GM18508 (cell line): ENCODE data around the gene SLC35D2.
"Not testable (repeated sequence)": the region's sequence is repeated elsewhere in the genome, so short reads cannot be mapped to it uniquely, and the experiment has no call there.

Source experiments
- ATAC-seq: cut with Tn5 transposase; IDR thresholded peaks from one replicate; pipeline ENCODE4 v1.9.1; 2021; ENCODE audit warnings: moderate number of reproducible peaks; ENCODE audit not compliant: insufficient read depth, unreplicated experiment

SLC35D2 gene

DNA sequence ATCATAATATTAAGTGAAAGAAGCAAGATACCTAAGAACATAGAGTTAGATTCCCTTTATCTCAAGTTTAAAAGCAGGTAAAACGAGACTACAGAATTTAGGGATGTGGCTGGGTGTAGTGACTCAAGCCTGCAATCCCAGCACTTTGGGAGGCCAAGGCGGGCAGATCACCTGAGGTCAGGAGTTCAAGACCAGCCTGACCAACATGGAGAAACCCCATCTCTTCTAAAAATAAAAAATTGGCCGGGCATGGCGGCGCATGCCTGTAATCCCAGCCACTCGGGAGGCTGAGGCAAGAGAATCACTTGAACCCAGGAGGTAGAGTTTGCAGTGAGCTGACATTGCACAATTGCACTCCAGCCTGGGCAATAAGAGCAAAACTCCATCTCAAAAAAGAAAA, 21.4 kb downstream of the SLC35D2 start:
- not testable (repeated sequence) for ATAC-seq

DNA sequence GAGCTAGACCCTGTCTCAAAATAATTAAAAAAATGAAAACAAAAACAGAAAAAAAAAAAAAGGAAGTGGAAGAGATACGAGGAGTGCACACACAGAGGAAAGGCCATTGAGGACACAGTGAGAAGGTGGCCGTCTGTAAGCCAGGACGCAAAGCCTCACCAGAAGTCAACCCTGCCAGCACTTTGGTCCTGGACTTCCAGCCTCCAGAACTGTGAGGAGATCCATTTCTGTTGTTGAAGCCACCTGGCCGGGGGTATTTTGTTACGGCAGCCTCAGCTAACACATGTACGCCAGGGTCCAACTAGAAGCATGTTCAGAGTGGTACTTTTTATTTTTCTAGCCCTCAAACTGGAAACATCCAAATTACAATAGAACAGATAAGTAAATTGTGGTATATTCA, 21.8 kb downstream of the SLC35D2 start:
- no peak for ATAC-seq

DNA sequence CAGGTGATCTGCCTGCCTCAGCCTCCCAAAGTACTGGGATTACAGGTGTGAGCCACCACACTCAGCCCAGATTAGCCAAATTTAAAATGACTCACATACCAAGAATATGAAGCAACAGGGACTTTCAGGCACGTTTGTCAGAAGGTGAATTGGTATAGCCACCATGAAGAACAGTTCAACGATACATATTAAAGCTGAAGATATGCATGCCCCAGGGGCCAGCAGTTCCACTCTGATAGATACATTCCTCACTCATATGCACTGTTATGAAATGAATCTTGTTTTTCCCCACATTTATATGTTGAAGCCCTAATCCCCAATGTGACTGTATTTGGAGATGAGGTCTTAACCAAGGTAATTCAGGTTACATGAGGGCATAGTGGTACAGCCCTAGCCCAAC, 22.5 kb downstream of the SLC35D2 start:
- ATAC-seq: no peak

DNA sequence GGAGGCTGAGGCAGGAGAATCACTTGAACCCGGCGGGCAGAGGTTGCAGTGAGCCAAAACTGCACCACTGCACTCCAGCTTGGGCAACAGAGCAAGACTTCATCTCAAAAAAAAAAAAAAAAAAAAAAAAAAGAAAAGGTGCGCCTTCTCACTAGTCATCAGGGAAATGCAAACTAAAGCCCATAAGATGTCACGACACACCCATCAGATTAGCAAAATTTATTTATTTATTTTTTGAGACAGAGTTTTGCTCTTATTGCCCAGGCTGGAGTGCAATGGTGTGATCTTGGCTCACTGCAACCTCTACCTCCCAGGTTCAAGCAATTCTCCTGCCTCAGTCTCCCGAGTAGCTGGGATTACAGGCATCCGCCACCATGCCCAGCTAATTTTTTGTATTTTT, 23.0 kb downstream of the SLC35D2 start:
- not testable (repeated sequence) for ATAC-seq

DNA sequence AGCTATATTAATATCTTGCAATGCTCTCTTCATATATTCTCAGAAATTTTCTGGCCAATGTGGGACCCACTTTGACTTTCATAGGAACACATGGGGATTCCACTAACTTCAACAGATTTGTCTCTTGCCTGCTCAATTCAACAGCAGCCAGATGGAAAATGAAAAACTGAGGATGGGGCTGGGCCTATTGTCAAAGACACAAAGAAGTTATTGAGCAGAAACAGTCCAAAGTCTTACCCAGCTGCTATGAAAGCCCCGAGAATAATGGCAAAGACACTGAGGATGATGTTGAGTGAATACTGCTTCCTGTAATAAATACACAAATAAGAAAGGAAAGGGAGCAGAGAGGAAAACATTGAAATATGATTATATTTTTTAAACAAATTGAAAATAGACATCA, 32.6 kb downstream of the SLC35D2 start:
- no peak for ATAC-seq

DNA sequence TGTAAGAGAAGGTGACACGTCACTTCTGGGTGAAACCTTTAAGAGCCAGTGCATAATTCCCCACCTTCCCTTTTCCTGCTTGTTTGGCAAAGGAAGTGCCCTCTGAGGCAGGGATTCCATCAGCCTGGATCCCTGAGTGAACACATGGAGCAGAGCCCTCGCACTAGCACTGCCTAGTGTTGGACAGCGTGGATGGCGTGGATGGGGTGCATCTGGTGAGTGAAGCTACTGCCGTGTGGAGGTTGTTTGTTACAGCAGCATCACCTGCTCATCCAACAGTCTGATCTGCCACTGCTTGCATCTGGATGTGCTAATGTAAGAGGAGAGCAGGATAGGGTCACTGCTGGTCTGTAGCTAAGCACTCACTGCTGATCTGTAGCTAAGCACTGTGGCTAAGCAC, 35.2 kb downstream of the SLC35D2 start:
- ATAC-seq: no peak

DNA sequence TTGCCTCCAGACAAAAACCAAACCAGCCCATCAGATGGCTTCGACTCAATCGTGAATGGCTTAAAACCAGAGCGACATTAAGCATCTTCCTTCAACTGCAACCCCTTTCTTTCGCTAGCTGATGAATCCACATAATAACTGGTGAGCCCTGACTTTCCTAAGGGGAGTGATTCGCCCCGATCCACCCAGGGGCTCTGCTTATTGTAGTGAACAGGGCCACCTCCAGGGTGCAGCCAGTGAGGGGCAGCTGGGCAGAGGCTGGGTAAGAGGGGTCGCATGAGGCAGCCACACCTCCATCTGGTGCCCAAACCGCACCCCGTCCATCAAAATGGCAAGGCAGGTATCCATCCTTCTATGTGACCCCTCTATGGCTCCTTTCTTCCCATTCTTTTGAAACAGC, 38.0 kb downstream of the SLC35D2 start:
- no peak for ATAC-seq

DNA sequence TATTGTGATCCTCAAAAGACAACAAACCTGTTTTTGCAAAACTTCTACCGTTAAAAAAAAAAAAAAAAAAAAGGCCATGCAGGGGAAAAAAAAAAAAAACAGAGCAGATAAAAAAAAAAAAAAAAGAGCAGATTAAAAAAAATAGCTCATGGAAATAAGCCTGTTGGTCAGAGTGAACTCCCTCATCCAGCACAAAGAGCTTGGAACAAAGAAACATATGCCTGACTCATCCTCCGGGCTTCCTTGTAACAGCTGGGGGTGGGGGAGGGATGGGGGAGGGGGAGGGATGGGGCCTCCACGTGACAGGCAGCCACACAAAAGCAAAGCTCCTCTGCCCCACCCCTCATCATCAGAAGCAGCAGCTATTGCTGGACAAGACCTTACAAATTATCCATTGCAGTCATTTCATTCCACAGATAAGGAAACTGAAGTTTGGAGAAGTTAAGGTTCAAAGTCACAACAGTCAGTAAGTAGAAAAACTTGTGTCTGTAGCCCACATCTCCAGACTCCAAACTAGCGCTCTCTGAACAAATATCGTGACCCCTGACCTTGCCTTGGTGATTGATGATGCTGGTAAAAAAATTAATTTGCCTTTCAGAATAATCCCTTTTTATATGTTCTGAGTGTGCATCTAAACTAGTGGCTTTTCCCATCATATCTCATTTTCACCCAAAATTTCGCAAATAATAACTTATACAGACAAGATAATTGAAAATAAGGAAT, 38.9 kb downstream of the SLC35D2 start:
- ATAC-seq: no peak

DNA sequence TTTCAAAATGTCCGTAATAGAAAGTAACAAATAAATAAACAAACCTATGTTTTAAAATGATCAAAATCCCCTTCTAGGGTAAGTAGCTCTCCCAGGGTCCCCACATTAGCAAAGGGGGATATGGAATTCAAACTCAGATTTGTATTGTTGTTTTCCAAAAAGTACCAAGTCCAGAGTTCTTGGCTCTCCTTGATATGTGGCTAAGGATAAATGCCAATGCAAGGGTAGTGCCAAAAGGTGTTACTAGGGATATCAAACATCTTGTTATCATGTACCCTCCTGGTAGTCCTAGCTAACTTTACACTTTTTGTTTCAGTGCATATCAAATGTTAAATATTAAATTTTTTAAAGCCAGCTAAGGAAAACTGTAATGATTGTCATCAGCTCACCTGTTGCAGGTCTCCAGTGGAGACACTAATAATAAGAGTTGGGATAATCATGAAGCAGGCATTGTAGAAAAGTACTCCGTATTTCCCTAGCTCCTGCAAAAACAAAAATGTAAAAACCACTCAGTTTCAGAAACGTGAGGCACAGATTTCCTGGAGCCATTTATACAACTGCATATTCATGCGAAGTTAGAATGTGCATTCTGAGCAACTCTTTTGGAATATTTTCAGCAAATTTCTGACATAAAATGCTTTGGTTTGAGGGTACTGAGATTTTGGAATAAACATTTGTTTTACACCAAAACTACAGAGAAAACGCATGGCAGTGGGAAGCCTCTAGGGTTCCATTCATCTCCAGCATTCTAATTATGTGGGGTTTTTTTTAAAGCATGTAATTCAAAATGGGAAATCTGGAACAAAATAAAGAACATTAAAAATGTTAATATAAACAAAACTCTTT, 39.8 kb downstream of the SLC35D2 start:
- no peak for ATAC-seq

DNA sequence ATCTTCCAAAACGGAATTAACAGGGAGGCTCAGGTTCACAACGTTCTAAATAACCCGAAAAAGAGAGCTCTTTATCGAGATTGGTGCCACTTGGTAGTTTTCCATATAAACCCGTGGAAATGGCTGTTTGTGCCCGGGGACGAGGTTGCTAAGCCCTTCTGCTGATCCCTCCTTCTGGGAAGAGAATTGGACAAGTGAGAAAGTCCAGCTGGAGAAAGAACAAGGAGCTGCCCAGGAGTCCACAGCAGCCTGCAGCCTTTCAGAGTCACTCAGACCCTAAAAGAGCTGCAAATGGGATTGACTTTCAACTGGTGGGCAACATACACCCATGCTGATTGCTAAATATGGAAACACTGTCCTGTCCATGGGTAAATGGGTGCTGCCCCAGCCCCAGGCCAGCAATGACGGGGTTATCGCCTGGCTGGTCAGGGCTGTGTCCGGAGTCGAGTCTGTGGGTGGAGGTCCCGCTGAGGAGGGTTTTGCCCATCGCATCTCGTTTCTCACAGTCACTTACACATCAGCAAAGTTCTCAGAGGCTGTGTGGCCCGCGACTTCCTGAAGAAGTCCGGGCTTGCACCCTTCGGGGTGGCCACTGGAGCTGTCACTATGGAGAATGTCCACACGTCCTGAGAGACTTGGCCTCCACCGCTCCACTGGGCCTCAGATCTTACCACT, 40.8 kb downstream of the SLC35D2 start:
- no peak for ATAC-seq

DNA sequence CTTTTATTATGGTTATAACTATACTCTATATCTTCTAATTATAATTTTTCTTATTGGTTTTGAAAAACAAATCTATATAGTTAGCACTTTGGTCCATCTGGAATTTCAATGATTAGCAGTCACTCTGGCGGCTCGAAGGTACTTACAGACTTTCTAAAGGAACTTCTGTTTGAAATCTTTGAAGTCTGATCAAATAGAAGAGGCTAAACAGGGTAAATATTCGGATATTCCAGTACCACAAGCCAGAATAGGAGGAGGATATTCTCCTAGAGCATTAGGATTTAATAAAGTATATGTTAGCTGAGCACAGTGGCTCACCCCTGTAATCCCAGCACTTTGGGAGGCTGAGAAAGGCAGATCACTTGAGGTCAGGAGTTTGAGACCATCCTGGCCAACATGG, 42.8 kb downstream of the SLC35D2 start:
- ATAC-seq: no peak

DNA sequence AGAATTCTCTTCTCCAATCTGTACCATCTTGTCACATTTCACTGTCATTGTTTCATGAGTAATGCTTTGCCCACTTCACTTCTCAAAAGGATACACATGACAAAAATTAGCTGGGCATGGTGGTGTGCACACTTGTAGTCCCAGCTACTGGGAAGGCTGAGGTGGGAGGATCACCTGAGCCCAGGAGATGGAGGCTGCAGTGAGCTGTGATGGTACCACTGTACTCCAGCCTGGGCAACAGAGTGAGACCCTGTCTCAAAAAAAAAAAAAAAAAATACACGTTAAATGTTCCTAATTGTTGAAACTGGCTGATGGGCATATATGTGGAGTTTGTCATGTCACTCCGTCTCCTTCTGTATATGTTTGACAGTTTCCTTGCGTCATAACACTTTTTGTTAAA, 45.2 kb downstream of the SLC35D2 start:
- ATAC-seq: no peak

DNA sequence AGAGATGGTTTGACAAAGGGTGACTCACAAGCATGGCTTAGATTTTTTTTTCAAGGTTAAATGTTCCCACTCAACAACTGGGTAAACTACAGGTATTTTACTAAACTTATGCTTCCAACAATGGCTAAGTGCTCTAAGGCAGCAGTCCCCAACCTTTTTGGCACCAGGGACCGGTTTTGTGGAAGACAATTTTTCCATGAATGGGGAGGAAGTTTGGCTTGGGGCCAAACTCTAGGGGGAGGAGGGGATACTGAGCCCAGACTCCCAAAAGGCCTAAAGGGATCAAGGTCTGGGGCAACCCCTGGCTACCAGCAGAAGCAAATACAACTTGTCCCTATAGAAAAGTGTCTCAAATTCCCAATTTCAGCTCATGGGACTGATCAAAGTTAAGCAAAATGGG, 49.6 kb downstream of the SLC35D2 start:
- no peak for ATAC-seq

DNA sequence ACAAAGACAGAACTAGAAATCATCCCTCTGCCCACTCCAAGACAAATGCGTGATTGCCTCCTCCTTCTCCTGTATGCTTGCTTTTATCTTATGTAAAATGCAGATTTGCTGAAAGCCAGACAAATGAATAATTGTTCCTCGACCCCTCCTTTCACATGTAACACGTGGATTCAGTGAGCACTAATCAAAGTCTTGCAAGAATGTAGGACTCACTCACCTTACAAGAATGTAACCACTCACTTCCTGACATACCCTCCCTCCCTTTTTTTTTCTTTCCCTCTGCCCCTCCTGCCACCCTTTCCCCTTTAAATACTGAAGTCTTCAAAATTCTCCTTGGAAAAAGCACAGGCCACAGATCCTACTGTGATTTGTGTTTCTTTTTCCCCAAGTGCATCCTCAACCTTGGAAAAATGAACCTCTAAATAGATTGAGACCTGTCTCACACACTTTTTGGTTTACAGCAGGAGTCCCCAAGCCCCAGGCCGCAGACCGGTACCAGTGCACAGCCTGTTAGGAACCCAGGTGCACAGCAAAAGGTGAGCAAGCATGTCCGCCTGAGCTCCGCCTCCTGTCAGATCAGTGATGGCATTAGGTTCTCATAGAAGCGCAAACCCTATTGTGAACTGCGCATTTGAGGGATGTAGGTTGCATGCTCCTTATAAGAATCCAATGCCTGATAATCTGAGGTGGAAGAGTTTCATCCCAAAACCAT, 52.1 kb downstream of the SLC35D2 start:
- ATAC-seq: no peak

DNA sequence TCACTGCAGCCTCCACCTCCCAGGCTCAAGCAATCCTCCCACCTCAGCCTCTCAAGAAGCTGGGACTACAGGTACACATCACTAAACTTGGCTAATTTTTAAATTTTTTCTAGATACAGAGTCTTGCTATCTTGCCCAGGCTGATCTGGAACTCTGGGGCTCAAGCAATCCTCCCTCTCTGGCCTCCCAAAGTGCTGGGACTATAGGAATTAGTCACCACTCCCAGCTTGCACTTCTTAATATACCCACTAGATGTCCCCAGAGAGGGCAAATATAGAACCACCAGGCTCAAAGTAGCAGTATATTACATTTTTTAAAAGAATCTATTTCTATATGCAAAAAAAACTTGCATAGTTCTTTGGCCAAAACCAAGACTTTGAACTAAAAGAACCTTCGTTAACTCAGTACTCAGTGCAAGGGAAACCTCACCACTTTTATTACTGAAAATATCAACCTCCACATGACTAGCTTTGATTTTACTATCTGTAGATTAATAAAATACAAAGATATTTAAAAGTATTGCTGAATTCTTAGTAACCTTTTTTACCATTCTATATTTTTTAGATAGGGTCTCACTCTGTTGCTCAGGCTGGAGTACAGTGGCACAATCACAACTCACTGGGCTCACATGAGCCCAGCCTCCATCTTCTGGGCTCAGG, 55.7 kb downstream of the SLC35D2 start:
- no peak for ATAC-seq

DNA sequence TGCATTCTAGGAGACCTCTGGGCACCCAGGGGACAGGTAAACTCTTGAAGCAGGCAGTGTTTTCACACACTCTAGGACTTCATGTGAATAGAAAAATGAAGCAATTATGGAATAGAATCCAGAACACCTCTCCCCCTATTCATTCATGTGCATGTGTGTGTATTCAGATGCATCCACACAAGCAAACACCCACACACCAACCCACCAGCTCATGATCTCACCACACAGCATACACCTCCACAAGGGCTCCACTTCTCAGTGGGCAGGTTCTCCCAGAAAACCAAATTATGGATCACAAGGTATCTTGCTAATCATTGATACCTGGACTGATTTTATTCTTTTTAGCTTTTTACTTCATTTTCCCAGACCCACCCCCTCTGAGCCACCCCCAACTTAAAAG, 60.3 kb downstream of the SLC35D2 start:
- no peak for ATAC-seq

DNA sequence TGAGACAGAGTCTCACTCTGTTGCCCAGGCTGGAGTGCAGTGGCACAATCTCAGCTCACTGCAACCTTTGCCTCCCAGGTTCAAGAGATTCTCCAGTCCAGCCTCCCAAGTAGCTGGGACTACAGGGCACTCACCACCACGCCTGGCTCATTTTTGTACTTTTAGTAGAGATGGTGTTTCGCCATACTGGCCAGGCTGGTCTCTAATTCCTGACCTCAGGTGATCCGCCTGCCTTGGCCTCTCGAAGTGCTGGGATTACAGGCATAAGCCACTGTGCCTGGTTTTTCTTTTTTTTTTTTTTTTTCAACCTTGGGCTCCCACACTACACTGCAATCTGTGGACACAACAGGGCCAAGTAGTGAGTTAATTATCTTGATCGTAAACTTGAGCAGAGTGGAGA, 60.8 kb downstream of the SLC35D2 start:
- not testable (repeated sequence) for ATAC-seq

DNA sequence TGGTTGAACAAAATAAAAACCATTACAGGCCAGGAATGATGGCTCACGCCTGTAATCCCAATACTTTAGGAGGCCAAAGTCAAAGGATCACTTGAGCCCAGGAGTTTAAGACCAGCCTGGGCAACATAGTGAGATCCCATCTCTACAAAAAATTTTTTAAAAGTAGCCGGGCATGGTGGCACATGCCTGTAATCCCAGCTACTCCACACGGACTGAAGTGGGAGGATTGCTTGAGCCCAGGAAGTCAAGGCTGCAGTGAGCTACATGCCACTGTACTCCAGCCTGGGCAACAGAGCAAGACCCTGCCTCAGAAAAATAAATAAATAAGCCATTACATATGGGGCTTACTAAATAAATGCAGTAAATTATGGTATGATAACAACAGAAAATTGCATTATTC, 61.3 kb downstream of the SLC35D2 start:
- ATAC-seq: not testable (repeated sequence)

DNA sequence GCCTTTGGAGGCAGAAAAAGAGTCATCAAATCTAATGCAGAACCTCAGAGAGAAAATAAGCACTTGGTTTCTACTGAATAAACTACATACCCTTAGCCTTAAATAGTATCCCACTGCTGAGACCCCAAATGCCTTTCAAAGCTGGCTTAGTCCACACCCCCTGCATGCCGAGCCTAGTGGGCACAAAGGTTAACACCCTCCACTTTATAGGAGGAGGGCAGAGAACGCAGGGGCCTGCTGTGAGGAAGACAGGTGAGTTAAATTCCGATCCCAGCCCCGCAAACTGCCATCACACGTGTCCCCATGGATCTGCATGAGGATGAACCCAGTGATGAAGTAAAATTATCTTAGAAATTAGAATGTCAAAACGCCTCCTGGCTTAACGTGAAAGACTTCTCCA, 62.0 kb downstream of the SLC35D2 start:
- ATAC-seq: no peak

DNA sequence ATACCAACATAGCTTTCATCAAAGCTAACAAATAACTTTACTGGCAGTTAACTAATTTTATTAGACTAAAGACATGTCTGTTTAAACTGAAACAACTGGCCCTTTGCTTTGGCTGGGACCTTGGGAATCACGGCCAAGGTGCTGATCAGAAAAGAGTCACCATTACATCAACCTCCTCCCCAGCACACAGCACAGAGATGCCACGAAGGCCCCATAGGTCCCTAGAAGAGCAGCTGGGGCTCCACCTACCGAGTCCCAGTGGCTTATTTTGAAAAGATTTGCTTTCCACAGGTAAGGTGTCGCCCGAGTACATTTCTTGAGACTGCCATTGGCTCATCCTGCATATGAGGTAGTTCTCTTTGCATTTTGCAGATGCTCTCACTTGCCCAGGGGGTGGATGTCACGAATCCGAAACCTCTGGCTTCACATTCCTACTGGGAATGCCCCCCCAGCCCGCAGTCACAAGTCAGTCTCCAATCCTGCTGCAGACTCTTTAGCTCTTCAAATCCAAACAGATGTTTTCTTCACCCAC, 62.7 kb downstream of the SLC35D2 start:
- ATAC-seq: no peak
